Bone marrow (tissue), 2 donors: ENCODE data around the gene TPBG.

Experiments
- DNase-seq, 2 donors: peaks; one replicate each; lab custom pipeline; 2025; lab: John Stamatoyannopoulos, UW

Gene TPBG

GRCh38 chr6:82363428-82364086, at the start of gene TPBG:
TPBG (plus strand) TSS chr6:82363817; CDS start chr6:82364962, 1,145 bp downstream.
- peak; percentile 24 to 45 for DNase-seq

GRCh38 chr6:82322386-82322785, 41.2 kb upstream of the TPBG start:
- no peak for DNase-seq

- DNase-seq, result no peak
Measured at GRCh38 chr6:82329766-82330165, 33.9 kb upstream of the TPBG start.

- no peak for DNase-seq
Measured at GRCh38 chr6:82330171-82330804, 33.3 kb upstream of the TPBG start.

GRCh38 chr6:82331031-82331773, 32.4 kb upstream of the TPBG start:
- no peak for DNase-seq

- DNase-seq, result no peak
Measured at GRCh38 chr6:82333781-82334180, 29.8 kb upstream of the TPBG start.

GRCh38 chr6:82337688-82338257, 25.8 kb upstream of the TPBG start:
- no peak for DNase-seq

- no peak for DNase-seq
Measured at GRCh38 chr6:82348130-82348529, 15.5 kb upstream of the TPBG start.

GRCh38 chr6:82353848-82354247, 9.8 kb upstream of the TPBG start:
- DNase-seq, result no peak

- no peak for DNase-seq
Measured at GRCh38 chr6:82360552-82360951, 3.1 kb upstream of the TPBG start.

- no peak for DNase-seq
Measured at GRCh38 chr6:82361631-82362030, 2.0 kb upstream of the TPBG start.

GRCh38 chr6:82362144-82362543, 1.5 kb upstream of the TPBG start:
- no peak for DNase-seq

- DNase-seq, result no peak
Measured at GRCh38 chr6:82362878-82363427, 664 bp upstream of the TPBG start.

- peak in 1 of 2 donors; percentile 50 for DNase-seq
Measured at GRCh38 chr6:82364087-82365015, 734 bp downstream of the TPBG start.

- DNase-seq, result no peak
Measured at GRCh38 chr6:82365016-82365795, 1.6 kb downstream of the TPBG start.

- DNase-seq, result no peak
Measured at GRCh38 chr6:82367704-82368103, 4.1 kb downstream of the TPBG start.

GRCh38 chr6:82370788-82371187, 7.2 kb downstream of the TPBG start:
- no peak for DNase-seq

- no peak for DNase-seq
Measured at GRCh38 chr6:82371799-82372546, 8.4 kb downstream of the TPBG start.

- no peak for DNase-seq
Measured at GRCh38 chr6:82372656-82373055, 9.0 kb downstream of the TPBG start.

GRCh38 chr6:82374516-82374915, 10.9 kb downstream of the TPBG start:
- no peak for DNase-seq
